Loucy (cell line): ENCODE results near the gene BARX1.

Experiments used
- H2AFZ ChIP-seq: fragments of 200-600 bp; sonication (generic); 2 replicates; pipeline ENCODE4 v1.6.0; 2016; ENCODE audit warnings: antibody characterized with exemption, mild to moderate bottlenecking, low read length, moderate library complexity
- H3F3A ChIP-seq: fragments of 200-600 bp; 2 replicates; pipeline ENCODE4 v1.6.0; 2016; ENCODE audit warnings: antibody characterized with exemption, low read depth, mild to moderate bottlenecking
- H3K27me3 ChIP-seq: fragments of 200-600 bp; sonication (generic); 2 replicates; pipeline ENCODE4 v1.6.1; 2014; ENCODE audit warnings: low read length, mild to moderate bottlenecking; ENCODE audit not compliant: insufficient read depth, poor library complexity, severe bottlenecking
- H3K36me3 ChIP-seq: fragments of 200-600 bp; sonication (generic); 2 replicates; pipeline ENCODE4 v1.6.1; 2016; ENCODE audit warnings: low read length; ENCODE audit not compliant: insufficient read depth
- H3K4me1 ChIP-seq: fragments of 200-600 bp; sonication (generic); 2 replicates; pipeline ENCODE4 v1.5.1; 2014; ENCODE audit warnings: low read length, mild to moderate bottlenecking; ENCODE audit not compliant: insufficient read depth, poor library complexity, severe bottlenecking
- H3K4me2 ChIP-seq: fragments of 200-600 bp; sonication (generic); 2 replicates; pipeline ENCODE4 v1.6.0; 2014; ENCODE audit warnings: antibody characterized with exemption, low read length, low read depth, mild to moderate bottlenecking; ENCODE audit not compliant: poor library complexity, severe bottlenecking
- H3K4me3 ChIP-seq: fragments of 200-600 bp; sonication (generic); 2 replicates; pipeline ENCODE4 v1.5.1; 2014; ENCODE audit warnings: low read length, mild to moderate bottlenecking, mixed read lengths; ENCODE audit not compliant: poor library complexity, severe bottlenecking
- H3K79me2 ChIP-seq: fragments of 200-600 bp; sonication (generic); 2 replicates; pipeline ENCODE4 v1.6.1; 2014; ENCODE audit warnings: low read length; ENCODE audit not compliant: insufficient read depth
- H3K9ac ChIP-seq: fragments of 200-600 bp; sonication (generic); 2 replicates; pipeline ENCODE4 v1.6.0; 2014; ENCODE audit warnings: mild to moderate bottlenecking, low read depth, low read length, moderate library complexity; ENCODE audit not compliant: poor library complexity, severe bottlenecking
- H3K9me2 ChIP-seq: fragments of 200-600 bp; sonication (generic); replicated peaks from 2 replicates; pipeline ENCODE4 v1.6.1; 2016; ENCODE audit warnings: low read depth, low read length, mixed read lengths
- H3K9me3 ChIP-seq: fragments of 200-600 bp; sonication (generic); 2 replicates; pipeline ENCODE4 v1.6.1; 2014; ENCODE audit warnings: mild to moderate bottlenecking, antibody characterized with exemption, low read length, low read depth; ENCODE audit not compliant: insufficient read depth
- H4K20me1 ChIP-seq: fragments of 200-600 bp; sonication (generic); 2 replicates; pipeline ENCODE4 v1.6.0; 2014; ENCODE audit warnings: antibody characterized with exemption, low read length, mild to moderate bottlenecking; ENCODE audit not compliant: insufficient read depth, poor library complexity, severe bottlenecking
- EZH2phosphoT487 ChIP-seq: fragments of 200-600 bp; IDR thresholded peaks from 2 replicates; pipeline ENCODE4 v1.6.1; 2018; ENCODE audit warnings: antibody characterized with exemption, mild to moderate bottlenecking, moderate library complexity, borderline replicate concordance
- TF ChIP-seq, protein P1 (sequence below): fragments of 200-600 bp; sonication (generic); conservative IDR thresholded peaks from 2 replicates; pipeline ENCODE4 v1.5.1; 2014; ENCODE audit warnings: mild to moderate bottlenecking, antibody characterized with exemption, low read length

Gene BARX1

DNA sequence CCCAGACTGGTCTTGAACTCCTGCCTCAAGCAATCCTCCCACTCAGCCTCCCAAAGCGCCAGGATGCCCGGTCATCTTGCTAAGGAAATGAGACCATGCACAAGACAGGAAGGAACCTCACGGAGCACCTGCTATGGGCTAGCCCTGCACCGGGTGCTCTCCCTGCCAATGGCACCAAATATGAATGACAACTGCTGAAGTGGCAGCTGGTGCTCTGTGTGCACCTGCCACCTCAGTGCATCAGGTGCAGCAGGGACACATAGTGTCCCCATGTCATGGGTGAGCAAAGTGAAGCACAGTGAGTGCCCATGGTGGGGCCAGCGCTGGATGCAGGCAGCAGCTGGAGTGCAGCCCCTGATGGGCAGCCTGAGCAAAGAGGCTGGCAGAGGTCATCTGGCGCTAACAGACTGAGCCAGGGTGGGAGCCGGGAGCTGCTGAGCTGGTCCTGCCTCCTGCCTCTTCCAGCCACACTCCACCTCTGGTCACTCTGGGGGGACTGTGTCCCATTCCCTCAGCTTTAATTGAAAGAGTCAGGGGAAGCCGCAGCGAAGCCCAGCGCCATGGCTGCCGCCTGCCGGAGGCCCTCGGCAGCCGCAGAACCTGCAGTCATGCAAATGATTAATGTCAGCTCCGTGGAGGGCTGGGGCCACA, 46.4 kb downstream of the BARX1 start:
- TF ChIP-seq, protein P1, sequence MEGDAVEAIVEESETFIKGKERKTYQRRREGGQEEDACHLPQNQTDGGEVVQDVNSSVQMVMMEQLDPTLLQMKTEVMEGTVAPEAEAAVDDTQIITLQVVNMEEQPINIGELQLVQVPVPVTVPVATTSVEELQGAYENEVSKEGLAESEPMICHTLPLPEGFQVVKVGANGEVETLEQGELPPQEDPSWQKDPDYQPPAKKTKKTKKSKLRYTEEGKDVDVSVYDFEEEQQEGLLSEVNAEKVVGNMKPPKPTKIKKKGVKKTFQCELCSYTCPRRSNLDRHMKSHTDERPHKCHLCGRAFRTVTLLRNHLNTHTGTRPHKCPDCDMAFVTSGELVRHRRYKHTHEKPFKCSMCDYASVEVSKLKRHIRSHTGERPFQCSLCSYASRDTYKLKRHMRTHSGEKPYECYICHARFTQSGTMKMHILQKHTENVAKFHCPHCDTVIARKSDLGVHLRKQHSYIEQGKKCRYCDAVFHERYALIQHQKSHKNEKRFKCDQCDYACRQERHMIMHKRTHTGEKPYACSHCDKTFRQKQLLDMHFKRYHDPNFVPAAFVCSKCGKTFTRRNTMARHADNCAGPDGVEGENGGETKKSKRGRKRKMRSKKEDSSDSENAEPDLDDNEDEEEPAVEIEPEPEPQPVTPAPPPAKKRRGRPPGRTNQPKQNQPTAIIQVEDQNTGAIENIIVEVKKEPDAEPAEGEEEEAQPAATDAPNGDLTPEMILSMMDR: no peak
- TF ChIP-seq EZH2phosphoT487: no peak

GRCh38 chr9:93907551-93908199, 47.5 kb downstream of the BARX1 start:
- Histone ChIP-seq H3K4me1 (no peaks in the 10 kb centered on the region), H3F3A (no peaks in the 10 kb centered on the region), H4K20me1 (no peaks in the 10 kb centered on the region), H3K9me3 (no peaks in the 10 kb centered on the region; the same call in 1 of the 2 replicates), H3K4me3 (no peak overlapping the region), H3K9me2 (no peaks in the 10 kb centered on the region), H3K9ac (no peak overlapping the region), H3K36me3 (no peaks in the 10 kb centered on the region), H3K27me3 (no peaks in the 10 kb centered on the region), H3K79me2 (no peaks in the 10 kb centered on the region), H3K4me2 (no peak overlapping the region), H2AFZ (no peak overlapping the region)
- TF ChIP-seq EZH2phosphoT487: no peak
- TF ChIP-seq, protein P1: no peak

More for the DNA sequence above, 46.4 kb downstream of the BARX1 start:
- no peaks in the 10 kb centered on the region for H3K79me2 ChIP-seq
- H3K4me3 ChIP-seq: no peak overlapping the region
- no peaks in the 10 kb centered on the region for H4K20me1 ChIP-seq
- no peaks in the 10 kb centered on the region for H3K36me3 ChIP-seq
- no peak overlapping the region for H3K9ac ChIP-seq
- no peak overlapping the region for H2AFZ ChIP-seq
- H3K4me1 ChIP-seq: no peaks in the 10 kb centered on the region
- H3F3A ChIP-seq: no peaks in the 10 kb centered on the region
- H3K4me2 ChIP-seq: no peak overlapping the region
- no peaks in the 10 kb centered on the region for H3K9me2 ChIP-seq
- no peaks in the 10 kb centered on the region for H3K9me3 ChIP-seq
- H3K27me3 ChIP-seq: no peaks in the 10 kb centered on the region

DNA sequence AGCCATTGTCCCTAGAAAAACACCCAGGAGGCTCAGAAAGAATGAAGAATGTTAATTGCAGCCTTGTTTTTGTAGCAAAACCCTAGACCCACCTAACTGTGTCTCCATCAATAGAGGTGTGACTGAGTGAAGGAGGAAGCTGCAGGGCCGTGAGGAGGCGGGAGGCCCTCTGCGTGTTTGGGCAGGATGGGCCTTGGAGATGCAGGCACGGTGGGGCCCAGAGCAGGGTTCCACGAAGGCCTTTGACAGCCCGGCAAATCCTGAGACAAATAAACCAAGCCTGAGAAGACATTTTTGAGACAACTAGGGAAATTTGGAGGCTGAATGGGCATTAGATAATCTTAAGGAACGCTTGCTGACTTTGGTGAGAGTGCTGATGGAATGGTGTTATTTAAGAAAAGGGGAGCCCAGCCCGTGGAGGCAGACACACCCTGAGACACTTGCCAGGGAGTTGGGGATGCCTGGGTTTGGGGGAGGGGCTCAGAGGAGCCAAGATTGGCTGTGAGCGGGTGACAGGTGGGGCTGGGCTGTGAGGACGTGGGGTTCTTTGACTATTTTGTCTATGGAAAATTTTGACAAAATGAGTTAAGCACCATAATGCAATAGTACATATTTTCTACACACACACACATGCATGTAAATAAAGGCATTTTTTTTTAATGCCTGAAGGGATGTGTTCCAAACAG, 48.8 kb downstream of the BARX1 start:
- Histone ChIP-seq H3K4me3 (no peak overlapping the region), H3K36me3 (no peaks in the 10 kb centered on the region), H3K9me3 (no peaks in the 10 kb centered on the region; the same call in 1 of the 2 replicates), H3K9ac (no peak overlapping the region), H3K4me1 (no peaks in the 10 kb centered on the region), H4K20me1 (no peaks in the 10 kb centered on the region), H3K27me3 (no peaks in the 10 kb centered on the region), H2AFZ (no peak overlapping the region), H3K4me2 (no peak overlapping the region), H3K79me2 (no peaks in the 10 kb centered on the region), H3F3A (no peaks in the 10 kb centered on the region), H3K9me2 (no peaks in the 10 kb centered on the region)
- no peak for TF ChIP-seq EZH2phosphoT487
- TF ChIP-seq, protein P1: no peak
